ENCODE results near the gene BACE2.

Gene BACE2

GRCh38 chr21:41222247-41223068, 54.5 kb downstream of the BACE2 start (continued):
- TF ChIP-seq PRDM6 (tag by site-specific recombination; IDR thresholded peaks at IDR 0.05): no peak
- no peak for TF ChIP-seq OVOL3 (tag by site-specific recombination; IDR thresholded peaks at IDR 0.05)

- H3K36me3 ChIP-seq (ENCODE audit: control insufficient read depth in 2 of 2, insufficient read depth in 1 of 2, low read length in 2 of 2): peaks cover 0 to 4% of the 10 kb centered on the region in 2 experiments; a peak in 1 of 3 replicates
- H3K4me3 ChIP-seq (ENCODE audit: low read depth, low read length): no peak overlapping the region
- POLR2A ChIA-PET: no interaction called here
- no peak for TF ChIP-seq ZNF169 (tag by site-specific recombination; IDR thresholded peaks at IDR 0.05)
- TF ChIP-seq ZSCAN18 (tag by site-specific recombination; IDR thresholded peaks at IDR 0.05): no peak
- no peak for TF ChIP-seq ZNF843 (tag by site-specific recombination; IDR thresholded peaks at IDR 0.05)
- no peak for TF ChIP-seq ZSCAN30 (tag by site-specific recombination; IDR thresholded peaks at IDR 0.05)
- TF ChIP-seq ZNF518A (tag by site-specific recombination; conservative IDR thresholded peaks at IDR 0.05; ENCODE audit: low read depth): no peak
- peak; percentile 72 for TF ChIP-seq GLIS1 (tag by site-specific recombination; IDR thresholded peaks at IDR 0.05)
- H3K4me1 ChIP-seq (ENCODE audit: control insufficient read depth, insufficient read depth, low read length): no peaks in the 10 kb centered on the region
- H3K27ac ChIP-seq (ENCODE audit: extremely low read depth, low read depth, low read length): no peak overlapping the region
- H3K9me3 ChIP-seq (ENCODE audit: control insufficient read depth, insufficient read depth, low read depth, low read length): no peaks in the 10 kb centered on the region
- CTCF ChIA-PET: interaction anchor here (0.8 kb wide), 1 partner anchor 104 kb away, joined by 3 read pairs; no protein-coding TSS in a partner anchor
Measured at GRCh38 chr21:41226853-41227252, 58.9 kb downstream of the BACE2 start.

- Histone ChIP-seq H3K27ac (ENCODE audit: extremely low read depth, low read depth, low read length) (no peak overlapping the region), H3K4me3 (ENCODE audit: low read depth, low read length) (no peak overlapping the region), H3K36me3 (ENCODE audit: control insufficient read depth in 2 of 2, insufficient read depth in 1 of 2, low read length in 2 of 2) (peaks cover 0 to 4% of the 10 kb centered on the region in 2 experiments; a peak in 1 of 3 replicates), H3K9me3 (ENCODE audit: control insufficient read depth, insufficient read depth, low read depth, low read length) (no peaks in the 10 kb centered on the region), H3K4me1 (ENCODE audit: control insufficient read depth, insufficient read depth, low read length) (no peaks in the 10 kb centered on the region)
- POLR2A ChIA-PET: no interaction called here
- CTCF ChIA-PET: interaction anchor here (0.6 kb wide), 1 partner anchor 80 kb away, joined by 3 read pairs; no protein-coding TSS in a partner anchor
- no peak for TF ChIP-seq ZNF26 (tag by site-specific recombination; IDR thresholded peaks at IDR 0.05)
- no peak for TF ChIP-seq OVOL3 (tag by site-specific recombination; IDR thresholded peaks at IDR 0.05)
- no peak for TF ChIP-seq KLF9 (tag by site-specific recombination; IDR thresholded peaks at IDR 0.05; ENCODE audit: low read depth)
- no peak for TF ChIP-seq ZNF174 (tag by site-specific recombination; IDR thresholded peaks at IDR 0.05)
- no peak for TF ChIP-seq ZFP3 (tag by site-specific recombination; IDR thresholded peaks at IDR 0.05; ENCODE audit: low read depth)
- TF ChIP-seq ZNF366 (tag by site-specific recombination; conservative IDR thresholded peaks at IDR 0.05): no peak
- no peak for TF ChIP-seq RBAK (tag by site-specific recombination; IDR thresholded peaks at IDR 0.05)
- no peak for TF ChIP-seq ZNF184 (tag by site-specific recombination; IDR thresholded peaks at IDR 0.05)
- TF ChIP-seq ZNF626 (tag by site-specific recombination; IDR thresholded peaks at IDR 0.05): no peak
- TF ChIP-seq ZBTB11 (tag by site-specific recombination; conservative IDR thresholded peaks at IDR 0.05; ENCODE audit: low read depth): no peak
Measured at GRCh38 chr21:41227357-41228005, 59.5 kb downstream of the BACE2 start.
